GM12864 (cell line): ENCODE data around the gene APP.
"Not testable (repeated sequence)": the region's sequence is repeated elsewhere in the genome, so short reads cannot be mapped to it uniquely, and the experiment has no call there.

Experiments
- DNase-seq: peaks from one replicate; pipeline ENCODE4 v3.0.0-alpha.2; 2011; ENCODE audit warnings: low read depth
- H3K4me3 ChIP-seq: 2 replicates; pipeline ENCODE4 v1.5.1; 2011; ENCODE audit warnings: mild to moderate bottlenecking, low read depth, low read length, control low read depth
- CTCF ChIP-seq: IDR thresholded peaks from 2 replicates; pipeline ENCODE4 v1.5.1; 2011; ENCODE audit warnings: low read depth, mild to moderate bottlenecking, moderate library complexity, low read length, control low read depth, inconsistent platforms; ENCODE audit errors: missing control alignments

The APP gene

DNA sequence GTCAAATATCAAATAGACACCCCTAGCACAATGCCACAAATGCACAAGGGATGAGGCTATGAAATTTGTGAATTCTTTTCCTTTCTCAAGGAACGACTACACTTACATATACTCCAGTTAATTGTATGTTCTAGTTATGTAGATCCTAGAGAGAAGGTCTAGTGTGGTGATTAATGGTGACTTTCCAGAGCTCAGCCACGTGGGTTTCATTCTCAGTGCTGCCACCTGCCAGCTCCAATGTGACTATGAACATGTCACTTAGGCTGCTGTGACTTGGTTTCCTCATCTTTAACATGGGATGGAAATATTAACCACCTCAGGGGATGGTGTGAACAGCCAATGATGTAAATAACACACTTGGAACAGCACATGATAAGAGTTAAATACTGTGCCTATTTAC lies 138.3 kb downstream of the APP start:
- no peak for DNase-seq
- H3K4me3 ChIP-seq = no peak overlapping the region
- no peak for TF ChIP-seq CTCF

GRCh38 chr21:26028183-26028582 lies 142.4 kb downstream of the APP start:
- no peak overlapping the region for H3K4me3 ChIP-seq
- no peak for TF ChIP-seq CTCF
- DNase-seq = no peak

- no peak overlapping the region for H3K4me3 ChIP-seq
- DNase-seq = no peak
- TF ChIP-seq CTCF = no peak
These were observed 142.9 kb downstream of the APP start for GRCh38 chr21:26027696-26028095.

- no peak for DNase-seq
- no peak for TF ChIP-seq CTCF
- no peak overlapping the region for H3K4me3 ChIP-seq
These were observed 144.7 kb downstream of the APP start for GRCh38 chr21:26025536-26026512.

DNA sequence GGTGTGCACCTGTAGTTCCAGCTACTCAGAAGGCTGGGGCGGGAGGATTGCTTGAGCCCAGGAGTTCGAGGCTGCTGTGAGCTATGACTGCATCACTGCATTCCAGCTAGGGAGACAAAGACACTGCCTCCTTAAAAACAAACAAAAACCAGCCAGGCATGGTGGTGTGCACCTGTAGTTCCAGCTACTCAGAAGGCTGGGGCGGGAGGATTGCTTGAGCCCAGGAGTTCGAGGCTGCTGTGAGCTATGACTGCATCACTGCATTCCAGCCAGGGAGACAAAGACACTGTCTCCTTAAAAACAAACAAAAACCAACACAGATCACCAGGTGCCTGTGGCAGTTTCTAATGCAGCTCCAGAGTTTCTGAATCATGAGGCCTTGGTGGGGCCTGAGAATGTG lies 147.2 kb downstream of the APP start:
- DNase-seq, H3K4me3 ChIP-seq: not testable (repeated sequence)

DNA sequence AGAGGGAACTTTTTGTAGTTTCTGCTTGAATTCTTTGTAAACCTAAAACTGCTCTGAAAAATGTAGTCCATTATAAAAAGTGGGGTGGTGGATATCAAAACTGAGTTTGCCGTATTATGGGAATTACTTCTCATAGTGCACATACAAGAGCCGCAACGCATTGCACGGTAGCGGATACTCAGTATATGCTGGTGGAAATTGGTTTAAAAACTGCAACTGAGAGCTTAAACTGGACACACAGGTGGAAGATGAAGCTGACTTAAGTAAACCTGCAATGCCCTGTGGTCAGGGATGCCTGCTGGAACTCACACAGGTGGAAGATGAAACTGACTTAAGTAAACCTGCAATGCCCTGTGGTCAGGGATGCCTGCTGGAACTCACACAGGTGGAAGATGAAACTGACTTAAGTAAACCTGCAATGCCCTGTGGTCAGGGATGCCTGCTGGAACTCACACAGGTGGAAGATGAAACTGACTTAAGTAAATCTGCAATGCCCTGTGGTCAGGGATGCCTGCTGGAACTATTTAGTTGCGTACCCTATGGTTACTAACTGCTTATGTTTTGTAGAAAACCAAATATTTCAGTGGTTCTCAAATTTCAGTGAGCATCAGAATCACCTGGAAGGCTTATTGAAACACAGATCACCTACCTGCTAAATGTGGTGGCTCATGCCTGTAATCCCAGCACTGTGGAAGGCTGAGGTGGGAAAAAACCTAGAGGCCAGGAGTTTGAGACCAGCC lies 147.8 kb downstream of the APP start:
- DNase-seq = not testable (repeated sequence)

GRCh38 chr21:26020510-26020909 lies 150.1 kb downstream of the APP start:
- TF ChIP-seq CTCF = no peak

More for the DNA sequence above, 147.8 kb downstream of the APP start:
- not testable (repeated sequence) for H3K4me3 ChIP-seq

More at GRCh38 chr21:26020510-26020909, 150.1 kb downstream of the APP start:
- no peak overlapping the region for H3K4me3 ChIP-seq
- DNase-seq = no peak
